GM15510 (cell line): ENCODE data around the gene OGFOD3.

Experiments
- POLR2A ChIP-seq: IDR thresholded peaks from 3 replicates; pipeline ENCODE4 v1.6.1; 2011; ENCODE audit warnings: borderline replicate concordance; ENCODE audit not compliant: insufficient read length; ENCODE audit errors: extremely low read depth

The OGFOD3 gene

DNA sequence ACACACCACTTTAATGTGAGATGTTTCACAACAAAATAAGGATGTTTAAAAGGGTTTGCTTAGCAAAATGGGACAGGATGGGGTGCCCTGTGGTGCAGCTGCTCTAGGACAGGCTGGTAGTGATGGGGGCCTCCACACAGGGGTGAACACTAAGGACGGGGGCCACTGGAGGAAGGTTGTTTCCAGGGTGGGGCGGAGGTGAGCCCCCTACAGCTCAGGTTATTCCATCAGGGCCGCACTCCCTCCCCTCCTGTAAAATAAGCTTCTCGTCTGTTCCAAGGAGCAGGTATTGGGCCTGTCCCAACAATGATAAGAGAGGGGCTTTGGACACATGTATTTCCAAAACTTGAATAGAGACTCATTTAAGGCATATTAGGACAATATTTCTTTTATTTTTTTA, 2.1 kb downstream of the OGFOD3 start:
- no peak for TF ChIP-seq POLR2A

DNA sequence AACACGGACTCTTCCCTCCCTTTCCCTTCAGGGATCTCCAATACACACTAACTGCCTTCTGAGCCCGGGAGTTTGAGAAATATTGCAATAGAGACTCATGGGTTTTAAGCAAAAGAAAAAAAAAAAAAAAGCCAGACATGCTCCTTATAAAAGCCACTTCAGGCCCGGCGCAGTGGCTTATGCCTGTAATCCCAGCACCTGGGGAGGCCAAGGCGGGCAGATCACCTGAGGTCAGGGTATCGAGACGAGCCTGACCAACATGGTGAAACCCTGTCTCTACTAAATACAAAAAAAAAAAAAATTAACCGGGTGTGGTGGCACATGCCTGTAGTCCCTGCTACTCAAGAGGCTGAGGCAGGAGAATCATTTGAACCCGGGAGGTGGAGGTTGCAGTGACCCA, 2.6 kb downstream of the OGFOD3 start:
- TF ChIP-seq POLR2A: no peak

DNA sequence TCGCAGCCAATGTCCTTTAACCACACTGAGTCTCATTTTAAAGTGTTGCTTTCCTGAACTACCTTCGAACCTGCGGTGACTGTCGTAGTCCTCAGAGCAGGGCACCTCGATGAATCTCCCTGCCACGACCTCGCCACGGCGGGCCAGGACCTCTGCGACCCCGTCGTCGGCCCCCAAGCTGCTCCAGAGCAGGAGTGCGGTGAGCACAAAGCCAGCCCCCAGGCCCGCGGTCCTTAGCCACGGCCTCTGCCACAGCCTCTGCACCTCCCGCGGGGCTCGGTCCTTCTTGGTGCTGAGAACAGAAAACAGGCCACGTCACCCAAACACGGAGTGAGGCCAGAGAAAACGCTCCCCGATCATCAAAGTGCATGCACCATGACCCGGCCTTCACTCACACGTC, 3.0 kb downstream of the OGFOD3 start:
- TF ChIP-seq POLR2A: no peak

DNA sequence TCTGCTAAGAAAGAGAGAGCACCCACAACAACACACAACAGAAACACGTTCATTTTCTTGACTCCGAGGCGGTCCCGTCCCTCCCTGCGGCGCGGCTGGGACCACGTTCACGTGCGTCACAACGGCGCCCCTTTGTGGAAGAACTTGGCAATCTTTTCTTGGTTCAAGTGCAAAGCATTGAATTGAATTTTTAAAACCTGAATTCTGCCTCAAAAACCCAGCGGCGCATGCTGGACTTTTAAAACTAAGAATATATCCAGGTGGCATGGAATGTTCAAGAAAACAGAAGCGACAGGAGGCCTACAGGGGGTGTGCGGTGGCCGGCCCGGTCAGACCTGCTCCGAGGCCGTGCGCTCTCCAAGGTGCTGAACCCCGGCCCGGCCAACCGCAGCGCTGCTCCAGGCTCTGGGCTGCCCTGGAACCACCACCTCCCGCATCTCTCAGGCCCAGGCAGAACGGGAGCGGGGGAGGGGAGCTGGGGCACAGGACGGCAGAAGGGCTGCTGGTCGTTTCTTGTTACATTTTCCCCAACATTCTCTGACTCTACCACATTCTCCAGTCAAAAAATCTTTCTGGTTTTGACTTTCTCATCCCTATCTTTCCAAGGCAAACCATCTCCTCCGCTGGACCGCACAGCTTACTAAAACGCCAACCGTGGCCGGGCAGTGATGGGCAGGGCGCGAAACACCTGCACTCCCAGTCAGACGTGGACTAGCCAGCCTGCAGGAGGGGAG, 3.7 kb downstream of the OGFOD3 start:
- TF ChIP-seq POLR2A: no peak

DNA sequence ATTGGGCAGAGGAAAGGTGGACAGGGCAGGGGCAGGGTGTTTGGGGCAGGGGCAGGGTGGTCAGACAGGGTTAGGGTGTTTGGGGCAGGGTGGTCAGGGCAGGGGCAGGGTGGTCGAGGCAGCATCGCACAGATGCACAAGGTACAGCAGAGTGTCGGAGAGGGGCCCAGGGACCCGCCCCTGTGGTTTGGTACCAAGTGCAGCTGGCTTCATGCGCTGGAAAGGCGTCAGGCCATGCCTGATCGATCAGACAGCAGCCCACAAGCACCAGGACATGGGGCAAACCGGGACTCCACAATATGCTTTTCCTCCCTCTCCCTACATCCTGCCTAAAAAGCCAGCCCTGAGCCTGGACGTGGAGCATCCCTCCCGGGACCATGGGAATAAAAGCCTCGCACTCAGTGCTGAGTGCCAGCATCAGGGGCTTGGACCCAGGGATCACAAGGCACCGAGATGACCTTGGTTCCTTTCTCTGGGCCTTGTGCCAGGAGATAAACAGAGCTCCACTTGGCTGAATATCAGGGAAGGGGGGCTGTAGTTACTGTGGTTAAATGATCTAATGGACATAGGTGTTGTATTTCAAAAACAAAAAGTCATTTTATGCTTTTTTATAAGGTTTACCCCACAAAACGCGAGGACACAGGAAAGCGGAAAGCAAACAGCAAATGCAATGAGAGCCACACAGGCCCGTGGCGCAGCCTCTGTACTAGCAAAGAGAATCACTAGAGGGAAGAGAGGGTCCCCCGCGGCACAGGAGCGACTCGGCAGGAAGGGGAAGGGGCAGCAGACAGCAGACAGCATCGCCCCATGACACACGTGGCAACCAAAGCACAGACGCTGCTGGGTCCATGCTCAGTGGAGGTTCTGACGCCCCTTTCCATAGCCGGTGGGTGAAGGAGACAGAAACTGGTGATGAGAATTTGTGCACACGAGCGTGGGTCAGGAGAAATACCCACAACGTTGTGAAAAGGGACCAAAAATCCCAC, 5.6 kb downstream of the OGFOD3 start:
- no peak for TF ChIP-seq POLR2A

DNA sequence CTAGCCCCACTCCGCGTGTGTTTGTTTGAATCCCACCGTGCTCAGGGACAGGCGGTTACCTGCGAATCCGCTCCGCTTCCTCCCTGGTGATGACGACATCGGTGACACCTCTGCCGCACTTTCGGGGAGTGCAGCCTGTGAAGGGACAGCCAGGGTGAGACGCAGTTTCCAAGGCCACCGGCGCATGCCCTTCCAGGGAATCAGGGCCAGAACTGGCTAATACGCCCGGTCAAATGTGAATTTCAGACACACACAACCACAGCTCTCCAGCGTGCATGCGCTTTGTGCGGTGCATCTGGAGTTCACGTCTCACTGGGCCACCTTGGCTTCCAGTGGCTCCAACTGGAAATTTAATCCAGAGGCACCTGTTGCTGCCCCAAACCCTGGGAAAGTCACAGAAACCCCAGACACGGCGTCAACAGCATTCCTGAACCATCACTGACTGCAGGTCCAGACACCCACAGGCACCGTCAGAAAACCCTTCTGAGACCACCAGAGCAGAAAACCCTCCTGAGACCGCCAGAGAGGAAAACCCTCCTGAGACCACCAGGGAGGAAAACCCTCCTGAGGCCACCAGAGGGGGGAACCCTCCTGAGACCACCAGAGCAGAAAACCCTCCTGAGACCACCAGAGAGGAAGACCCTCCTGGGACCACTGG, 6.9 kb downstream of the OGFOD3 start:
- no peak for TF ChIP-seq POLR2A

DNA sequence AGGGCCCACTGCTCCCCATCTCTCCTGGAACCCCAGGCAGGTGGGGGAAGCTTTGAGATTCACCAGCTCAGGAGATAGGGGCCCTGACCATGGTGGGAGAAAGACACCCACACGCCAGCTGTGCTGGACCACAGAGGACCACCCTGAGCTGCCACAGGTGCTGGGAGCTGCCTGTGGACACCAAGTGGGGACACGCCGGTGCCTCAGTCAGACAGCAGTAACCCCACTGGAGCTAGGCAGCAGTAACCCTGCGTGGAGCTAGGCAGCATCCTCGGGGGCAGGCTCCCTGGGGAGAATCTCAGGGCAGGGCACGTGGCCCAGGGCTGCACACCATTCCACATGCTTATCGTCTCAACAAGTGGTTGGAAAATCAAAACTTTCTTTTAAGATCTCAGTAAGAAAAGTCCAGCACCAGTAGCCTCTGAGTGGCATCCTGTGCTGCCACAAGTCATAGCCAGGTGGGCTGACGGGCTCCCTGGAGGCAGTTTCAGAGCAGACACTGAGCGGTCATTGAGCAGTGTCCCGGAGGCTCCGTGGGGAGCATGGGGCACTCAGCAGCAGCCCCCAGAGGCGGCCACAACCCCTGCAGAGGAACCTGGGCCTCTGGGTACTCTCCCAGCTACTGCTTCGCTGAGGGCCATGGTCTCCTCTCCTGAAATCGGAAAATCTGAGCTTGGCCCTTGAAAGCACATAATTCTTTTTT, 8.2 kb downstream of the OGFOD3 start:
- TF ChIP-seq POLR2A: no peak

DNA sequence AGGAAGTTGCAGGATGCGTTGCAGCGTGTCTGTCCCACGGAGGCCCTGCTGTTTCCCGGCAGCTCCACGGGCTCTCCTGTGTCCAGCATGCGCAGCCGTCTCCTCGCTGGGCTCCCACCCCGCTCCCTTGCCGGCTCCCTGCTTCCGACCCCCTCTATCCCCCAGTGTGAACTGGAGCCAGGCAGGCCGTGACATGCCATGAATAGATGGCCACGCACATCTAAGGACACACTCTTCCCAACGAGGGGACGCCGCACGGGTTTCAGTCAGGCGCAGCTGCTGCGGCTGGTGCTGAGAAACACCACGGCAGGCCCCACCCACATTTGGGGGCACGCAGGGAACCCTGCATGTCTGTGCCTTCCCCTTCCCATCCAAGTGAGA, 9.5 kb downstream of the OGFOD3 start:
- TF ChIP-seq POLR2A: no peak

DNA sequence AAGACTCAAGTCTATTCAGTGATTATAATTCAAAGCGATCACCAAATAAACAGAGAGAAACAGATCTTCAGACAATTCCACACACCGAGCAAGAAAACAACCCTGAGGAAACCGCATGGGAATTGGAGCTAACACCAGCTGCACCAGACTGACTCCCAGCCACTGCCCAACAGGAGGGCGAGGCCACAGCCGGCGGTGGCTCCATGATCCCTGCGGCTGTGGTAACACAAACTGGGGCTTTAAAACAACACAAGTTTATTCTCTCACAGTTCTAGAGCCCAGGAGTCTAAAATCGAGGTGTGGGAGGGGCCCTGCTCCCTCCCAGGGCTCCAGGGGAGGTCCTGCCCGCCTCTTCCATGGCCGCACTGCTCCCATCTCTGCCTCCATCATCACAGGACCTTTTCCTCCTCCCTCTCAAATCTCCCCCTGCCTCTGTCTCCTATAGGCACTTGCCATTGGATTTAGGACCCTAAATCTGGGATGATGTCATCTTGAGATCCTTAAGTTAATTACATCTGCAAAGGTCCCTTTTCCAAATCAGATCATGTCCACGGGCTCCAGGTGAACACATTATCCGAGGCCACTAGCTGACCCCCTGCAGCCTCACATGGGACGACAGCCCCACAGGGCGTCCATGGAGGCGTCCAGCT, 10.0 kb downstream of the OGFOD3 start:
- TF ChIP-seq POLR2A: no peak

DNA sequence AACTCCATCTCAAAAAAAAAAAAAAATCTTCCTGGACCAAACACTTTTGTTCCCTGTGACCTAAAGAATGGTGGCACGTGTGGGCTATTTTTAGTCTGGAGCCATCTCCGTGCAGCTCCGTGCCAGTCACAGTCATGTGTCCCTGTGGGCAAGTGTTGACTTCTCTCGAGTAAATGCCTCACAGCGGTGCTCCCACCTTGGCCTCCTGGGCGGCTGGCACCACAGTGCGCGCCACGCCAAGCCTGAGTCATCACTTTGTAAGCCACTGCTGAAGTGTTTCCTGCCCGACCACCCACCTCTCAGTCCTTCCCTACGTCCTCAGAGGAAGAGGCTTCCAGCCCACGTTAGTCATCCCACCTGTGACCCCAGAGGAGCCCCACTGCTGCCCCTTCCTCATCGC, 11.1 kb downstream of the OGFOD3 start:
- TF ChIP-seq POLR2A: no peak

DNA sequence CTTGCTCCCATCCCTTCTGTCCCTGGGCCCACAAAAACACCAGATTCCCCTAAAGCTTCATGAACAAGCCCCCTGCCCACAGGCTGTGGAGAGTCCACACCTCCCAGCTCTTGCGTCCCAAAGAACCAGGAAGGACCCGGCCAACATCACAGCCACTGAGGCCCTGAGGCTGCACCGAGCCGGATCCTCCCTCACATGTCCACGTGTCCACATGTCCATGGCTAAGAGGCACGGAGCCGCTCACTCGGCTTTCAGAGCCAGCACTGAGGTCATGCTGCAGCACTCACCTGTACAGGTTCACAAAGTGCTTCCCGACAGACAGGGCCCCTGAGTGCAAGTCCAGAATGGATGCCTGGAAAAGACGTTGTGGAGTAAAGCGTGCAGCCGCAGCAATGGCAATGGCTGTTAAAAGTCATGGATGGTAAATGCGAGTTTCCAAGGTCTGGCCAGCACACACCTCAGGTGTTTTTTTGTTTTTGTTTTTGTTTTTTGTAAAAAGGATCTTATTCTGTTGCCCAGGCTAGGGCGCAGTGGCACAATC, 12.2 kb downstream of the OGFOD3 start:
- no peak for TF ChIP-seq POLR2A

DNA sequence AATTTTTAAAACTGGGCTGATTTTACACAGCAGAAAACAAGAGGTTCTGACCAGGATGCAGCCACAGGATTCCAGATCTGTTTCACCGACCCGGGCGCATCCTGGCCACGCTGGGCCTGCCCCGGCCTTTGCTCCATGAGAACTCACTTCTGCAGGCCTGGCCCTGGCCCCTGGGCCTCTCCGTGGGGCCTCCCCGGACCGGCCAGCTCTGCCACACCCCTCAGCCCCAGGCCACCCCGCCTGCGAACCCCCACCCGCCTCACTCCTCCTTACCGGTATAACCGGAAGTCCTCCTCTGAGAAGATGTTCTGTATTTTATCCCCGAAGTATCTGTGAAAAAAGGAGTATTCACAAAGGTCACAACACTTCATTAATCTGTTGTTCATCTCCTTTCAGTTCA, 13.3 kb downstream of the OGFOD3 start:
- no peak for TF ChIP-seq POLR2A

DNA sequence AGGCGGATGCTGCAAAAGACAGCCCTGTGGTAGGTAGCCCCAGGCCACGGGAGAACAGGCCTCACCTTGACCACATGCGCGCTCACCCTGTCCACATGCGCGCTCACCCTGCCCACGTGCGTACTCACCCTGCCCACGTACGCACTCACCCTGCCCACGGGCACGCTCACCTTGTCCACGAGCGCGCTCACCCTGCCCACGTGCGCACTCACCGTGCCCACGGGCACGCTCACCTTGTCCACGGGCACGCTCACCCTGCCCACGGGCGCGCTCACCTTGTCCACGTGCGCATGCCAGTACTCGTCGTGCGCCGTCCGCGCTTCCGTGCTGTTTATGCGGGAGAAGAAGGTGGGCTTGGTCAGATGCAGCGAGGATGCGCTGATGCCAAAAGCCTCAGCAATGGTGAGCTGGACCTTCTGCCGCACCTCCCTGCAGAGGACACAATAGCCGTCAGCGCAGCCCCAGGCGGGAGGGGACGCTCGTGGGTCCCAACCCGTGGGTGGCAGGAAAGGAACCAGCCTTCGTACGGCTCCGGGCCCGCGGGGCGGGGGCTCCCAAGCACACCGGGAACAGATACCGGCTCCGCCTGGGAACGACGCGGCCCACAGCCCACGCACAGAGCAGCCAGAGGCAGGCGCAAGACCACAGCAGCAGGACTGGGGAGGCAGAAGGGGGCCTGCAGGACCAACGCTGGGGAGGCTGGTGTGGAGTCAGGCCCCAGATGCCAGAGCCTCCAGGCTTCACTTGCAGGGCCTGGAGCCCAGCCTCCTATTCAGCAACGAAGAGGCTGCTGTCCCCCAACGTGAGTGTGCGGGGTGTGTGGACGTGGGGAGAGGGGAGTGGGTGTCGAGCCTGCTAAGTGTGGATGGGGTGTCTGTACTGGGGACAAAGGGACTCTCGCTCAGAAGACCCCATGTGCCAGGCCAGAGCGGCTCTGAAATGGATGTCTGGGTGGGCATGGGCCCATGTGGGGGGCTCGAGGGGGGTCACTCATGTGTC, 14.4 kb downstream of the OGFOD3 start:
- no peak for TF ChIP-seq POLR2A
